Endothelial cell of umbilical vein (primary cell): ENCODE data around the gene SLC34A1.

Experiments
- EZH2 ChIP-seq: IDR thresholded peaks from 2 replicates; pipeline ENCODE4 v1.6.1; 2012; ENCODE audit warnings: borderline replicate concordance, low read depth, mild to moderate bottlenecking, moderate library complexity, low read length, inconsistent platforms; ENCODE audit not compliant: severe bottlenecking
- FOS ChIP-seq: IDR thresholded peaks from 2 replicates; pipeline ENCODE4 v1.6.1; 2011; ENCODE audit warnings: mild to moderate bottlenecking, low read length, moderate library complexity, borderline replicate concordance; ENCODE audit not compliant: insufficient read depth
- GATA2 ChIP-seq: IDR thresholded peaks from 2 replicates; pipeline ENCODE4 v1.7.0; 2011; ENCODE audit warnings: low read depth, mild to moderate bottlenecking, moderate library complexity, mixed read lengths, low read length; ENCODE audit not compliant: insufficient read length, insufficient read depth
- JUN ChIP-seq: IDR thresholded peaks from 2 replicates; pipeline ENCODE4 v1.6.1; 2011; ENCODE audit warnings: borderline replicate concordance, low read depth; ENCODE audit not compliant: insufficient read length, insufficient read depth
- MYC ChIP-seq: IDR thresholded peaks from one replicate; pipeline ENCODE4 v1.6.1; 2011; ENCODE audit warnings: mild to moderate bottlenecking, low read depth, low read length
- POLR2A ChIP-seq: IDR thresholded peaks from 2 replicates; pipeline ENCODE4 v1.6.1; 2012; ENCODE audit warnings: low read depth, mild to moderate bottlenecking, control low read depth, low read length
- POLR2AphosphoS5 ChIP-seq: IDR thresholded peaks from 2 replicates; pipeline ENCODE4 v1.6.1; 2012; ENCODE audit warnings: low read depth, mild to moderate bottlenecking, control low read depth, low read length, moderate library complexity; ENCODE audit not compliant: insufficient read depth
- TF ChIP-seq, protein P1 (sequence below), 2 donors: IDR thresholded peaks; 1 replicate in 1 of 2; 2 replicates in 1 of 2; pipeline ENCODE4 v1.5.1; 2011; ENCODE audit warnings: low read length in 2 of 2, mild to moderate bottlenecking in 2 of 2, moderate library complexity in 2 of 2, control low read depth in 1 of 2, inconsistent platforms in 1 of 2, low read depth in 1 of 2; ENCODE audit not compliant: insufficient read depth in 1 of 2; ENCODE audit errors: extremely low read depth in 1 of 2
- TF ChIP-seq, protein P2 (sequence below): IDR thresholded peaks from 2 replicates; pipeline ENCODE4 v1.6.1; 2011; ENCODE audit not compliant: insufficient read depth, insufficient read length

DNA sequence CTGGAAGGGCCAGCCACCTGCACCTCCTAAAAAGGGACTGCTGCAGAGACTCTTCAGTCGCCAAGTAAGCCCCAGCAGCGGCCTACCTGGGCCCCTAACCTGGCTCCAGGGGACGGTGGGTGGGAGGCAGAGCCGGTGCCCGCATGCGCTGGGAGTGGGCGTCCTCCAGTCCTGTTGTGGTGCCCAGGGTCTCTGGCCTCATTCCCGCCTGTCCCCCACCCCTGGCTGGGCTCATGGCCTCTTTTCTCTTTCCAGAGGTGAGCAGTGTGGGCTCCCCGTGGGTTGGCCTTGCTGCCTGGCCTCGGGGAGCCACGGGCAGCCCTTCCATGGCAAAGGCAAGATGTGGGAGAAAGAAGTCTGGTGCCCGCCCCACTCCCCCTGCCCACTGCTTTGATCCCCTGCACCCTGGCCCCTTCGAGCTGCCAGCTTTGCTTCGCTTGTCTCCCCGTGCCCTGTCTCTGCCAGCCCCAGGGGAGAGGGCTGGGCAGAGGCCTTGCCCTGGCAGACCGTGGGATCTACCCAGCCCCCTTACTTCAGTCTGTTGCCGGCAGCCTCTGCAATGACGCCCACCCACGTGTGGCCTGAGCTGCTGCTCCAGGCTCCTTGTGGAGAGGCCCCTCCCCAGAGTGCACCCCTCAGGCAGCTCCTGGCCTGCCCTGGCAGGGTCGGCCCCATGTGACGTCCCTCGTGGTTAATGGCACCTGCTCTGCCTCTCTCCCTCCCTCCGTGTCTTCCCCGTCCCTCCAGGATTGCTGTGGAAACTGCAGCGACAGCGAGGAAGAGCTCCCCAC, 57.0 kb downstream of the SLC34A1 start:
- TF ChIP-seq POLR2AphosphoS5 (no peak), POLR2A (no peak), MYC (no peak), EZH2 (no peak), FOS (no peak), JUN (no peak), GATA2 (no peak)
- TF ChIP-seq, protein P1, sequence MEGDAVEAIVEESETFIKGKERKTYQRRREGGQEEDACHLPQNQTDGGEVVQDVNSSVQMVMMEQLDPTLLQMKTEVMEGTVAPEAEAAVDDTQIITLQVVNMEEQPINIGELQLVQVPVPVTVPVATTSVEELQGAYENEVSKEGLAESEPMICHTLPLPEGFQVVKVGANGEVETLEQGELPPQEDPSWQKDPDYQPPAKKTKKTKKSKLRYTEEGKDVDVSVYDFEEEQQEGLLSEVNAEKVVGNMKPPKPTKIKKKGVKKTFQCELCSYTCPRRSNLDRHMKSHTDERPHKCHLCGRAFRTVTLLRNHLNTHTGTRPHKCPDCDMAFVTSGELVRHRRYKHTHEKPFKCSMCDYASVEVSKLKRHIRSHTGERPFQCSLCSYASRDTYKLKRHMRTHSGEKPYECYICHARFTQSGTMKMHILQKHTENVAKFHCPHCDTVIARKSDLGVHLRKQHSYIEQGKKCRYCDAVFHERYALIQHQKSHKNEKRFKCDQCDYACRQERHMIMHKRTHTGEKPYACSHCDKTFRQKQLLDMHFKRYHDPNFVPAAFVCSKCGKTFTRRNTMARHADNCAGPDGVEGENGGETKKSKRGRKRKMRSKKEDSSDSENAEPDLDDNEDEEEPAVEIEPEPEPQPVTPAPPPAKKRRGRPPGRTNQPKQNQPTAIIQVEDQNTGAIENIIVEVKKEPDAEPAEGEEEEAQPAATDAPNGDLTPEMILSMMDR (IDR thresholded peaks at IDR 0.05; ENCODE audit: extremely low read depth in 1 of 2, insufficient read depth in 1 of 2, low read depth in 1 of 2, low read length in 2 of 2) = no peak
- TF ChIP-seq, protein P2, sequence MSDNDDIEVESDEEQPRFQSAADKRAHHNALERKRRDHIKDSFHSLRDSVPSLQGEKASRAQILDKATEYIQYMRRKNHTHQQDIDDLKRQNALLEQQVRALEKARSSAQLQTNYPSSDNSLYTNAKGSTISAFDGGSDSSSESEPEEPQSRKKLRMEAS = no peak
